Muscle layer of colon (tissue), 2 donors: ENCODE results near the gene BMI1.
"Not testable (repeated sequence)": the region's sequence is repeated elsewhere in the genome, so short reads cannot be mapped to it uniquely, and the experiment has no call there.

Source experiments
- H3K27ac ChIP-seq: one replicate; pipeline ENCODE4 v1.7.0; 2013; ENCODE audit warnings: low read depth, mild to moderate bottlenecking, low read length, moderate library complexity
- H3K27me3 ChIP-seq, 2 donors: one replicate each; pipeline ENCODE4 v1.7.0; 2013; ENCODE audit warnings: low read length in 2 of 2, mild to moderate bottlenecking in 2 of 2; ENCODE audit not compliant: insufficient read depth in 2 of 2, control insufficient read depth in 1 of 2
- H3K36me3 ChIP-seq: one replicate; pipeline ENCODE4 v1.7.0; 2013; ENCODE audit warnings: mild to moderate bottlenecking, low read length; ENCODE audit not compliant: insufficient read depth
- H3K4me1 ChIP-seq: one replicate; pipeline ENCODE4 v1.7.0; 2013; ENCODE audit warnings: mild to moderate bottlenecking, low read length; ENCODE audit not compliant: insufficient read depth
- H3K4me3 ChIP-seq, 2 donors: one replicate each; pipeline ENCODE4 v1.7.0; 2013; ENCODE audit warnings: low read length in 2 of 2, low read depth in 1 of 2, mild to moderate bottlenecking in 1 of 2, moderate library complexity in 1 of 2
- H3K9ac ChIP-seq: one replicate; pipeline ENCODE4 v1.7.0; 2013; ENCODE audit warnings: low read length
- H3K9me3 ChIP-seq: one replicate; pipeline ENCODE4 v1.7.0; 2013; ENCODE audit warnings: mild to moderate bottlenecking, low read length
- donor health status: abdominal sarcoma.
- donor health status: Adenocarcinoma of cecum.

Gene BMI1

DNA sequence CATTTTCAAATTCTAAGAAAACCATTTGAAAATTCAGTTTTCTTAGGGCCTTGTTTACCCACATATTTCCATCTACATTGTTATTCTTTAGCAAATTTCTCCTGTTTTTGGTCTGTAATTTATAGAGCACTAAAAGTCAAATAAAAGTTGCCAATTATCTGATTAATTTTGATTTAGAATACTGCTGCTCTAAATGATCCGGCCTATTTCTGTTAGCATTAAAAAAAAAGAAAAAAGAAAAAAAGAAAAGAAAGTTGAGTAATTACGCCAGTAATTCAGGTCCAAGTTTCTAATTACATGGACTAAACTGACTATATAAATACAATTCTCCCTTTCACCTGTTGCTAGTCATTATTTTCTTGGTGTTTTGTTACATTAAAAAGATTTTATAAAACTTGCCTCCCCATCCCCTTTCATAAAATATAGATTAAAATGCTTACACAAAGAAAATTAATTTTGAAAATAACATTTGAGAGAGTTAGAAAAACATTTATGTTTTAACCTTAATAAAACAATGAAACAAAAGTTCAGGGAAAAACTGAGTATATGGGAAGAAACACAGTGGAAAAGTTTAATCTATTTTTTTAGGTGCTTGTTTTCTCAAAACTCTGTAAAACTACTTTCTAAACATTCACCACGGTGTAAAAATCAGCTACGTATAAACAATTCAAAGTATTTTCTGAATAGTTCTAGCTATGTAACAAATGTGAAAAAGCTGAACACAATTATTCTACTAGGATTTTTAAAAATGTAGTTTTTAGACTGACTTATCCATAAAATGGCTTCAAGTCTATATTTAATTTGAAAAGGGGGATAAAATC is 11.5 kb upstream of the BMI1 start:
- Histone ChIP-seq H3K36me3 (no peaks in the 10 kb centered on the region), H3K4me1 (no peaks in the 10 kb centered on the region), H3K9ac (no peak overlapping the region), H3K4me3 (no peak overlapping the region), H3K27ac (no peak overlapping the region), H3K27me3 (no peaks in the 10 kb centered on the region), H3K9me3 (no peaks in the 10 kb centered on the region)

DNA sequence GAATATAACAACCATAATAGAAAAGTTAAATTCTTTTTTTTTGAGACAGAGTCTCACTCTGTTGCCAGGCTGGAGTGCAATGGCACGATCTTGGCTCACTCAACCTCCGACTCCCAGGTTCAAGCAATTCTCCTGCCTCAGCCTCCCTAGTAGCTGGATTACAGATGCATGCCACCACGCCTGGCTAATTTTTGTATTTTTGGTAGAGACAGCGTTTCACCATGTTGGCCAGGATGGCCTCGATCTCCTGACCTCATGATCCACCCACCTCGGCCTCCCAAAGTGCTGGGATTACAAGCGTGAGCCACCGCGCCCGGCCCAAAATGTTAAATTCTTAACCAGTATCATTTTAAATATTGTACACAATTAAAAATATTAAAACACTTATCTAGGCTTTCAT is 10.9 kb upstream of the BMI1 start:
- H3K4me3 ChIP-seq, H3K27me3 ChIP-seq, H3K9me3 ChIP-seq, H3K36me3 ChIP-seq, H3K4me1 ChIP-seq, H3K27ac ChIP-seq, H3K9ac ChIP-seq: not testable (repeated sequence)

DNA sequence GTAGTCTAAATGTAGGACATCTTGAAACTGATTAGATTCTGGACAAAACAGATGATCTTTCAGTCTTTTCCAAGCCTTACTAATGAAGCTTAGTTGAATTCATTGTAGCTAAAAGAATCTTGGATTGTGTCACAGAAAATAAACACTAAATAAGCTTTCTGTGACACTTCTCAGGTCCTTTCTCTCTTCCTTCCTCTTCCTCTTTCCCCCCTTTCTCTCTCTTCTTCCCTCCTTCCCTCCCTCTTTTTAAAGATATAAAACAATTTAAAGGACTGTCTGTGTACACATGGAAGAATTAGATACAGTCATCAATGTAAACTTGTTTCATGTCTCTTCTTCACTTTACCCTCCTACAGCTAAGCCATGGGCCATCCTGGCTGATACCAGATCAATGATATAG is 10.0 kb upstream of the BMI1 start:
- Histone ChIP-seq H3K27me3 (no peaks in the 10 kb centered on the region), H3K36me3 (no peaks in the 10 kb centered on the region), H3K27ac (no peak overlapping the region), H3K4me1 (peaks cover 8% of the 10 kb centered on the region), H3K4me3 (no peak overlapping the region), H3K9me3 (no peaks in the 10 kb centered on the region), H3K9ac (no peak overlapping the region)

DNA sequence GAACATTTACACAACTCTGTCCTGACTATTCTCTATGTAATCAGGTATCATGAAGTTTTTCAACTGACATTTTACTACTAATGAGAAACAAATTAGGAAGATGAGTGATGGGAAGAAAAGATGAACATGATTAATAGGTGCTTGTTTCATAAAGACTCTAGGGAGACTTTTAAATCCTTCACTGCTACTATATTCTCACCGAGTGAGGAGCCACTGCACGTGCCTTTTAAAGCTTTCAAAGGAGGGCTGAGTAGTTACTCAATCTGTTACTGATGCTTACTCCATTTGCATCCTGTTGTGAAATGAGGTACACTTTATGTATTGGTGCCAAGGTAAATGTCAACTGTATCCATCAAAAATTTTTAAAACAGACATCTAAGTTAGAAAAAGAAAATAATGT is 6.0 kb upstream of the BMI1 start:
- no peaks in the 10 kb centered on the region for H3K36me3 ChIP-seq

DNA sequence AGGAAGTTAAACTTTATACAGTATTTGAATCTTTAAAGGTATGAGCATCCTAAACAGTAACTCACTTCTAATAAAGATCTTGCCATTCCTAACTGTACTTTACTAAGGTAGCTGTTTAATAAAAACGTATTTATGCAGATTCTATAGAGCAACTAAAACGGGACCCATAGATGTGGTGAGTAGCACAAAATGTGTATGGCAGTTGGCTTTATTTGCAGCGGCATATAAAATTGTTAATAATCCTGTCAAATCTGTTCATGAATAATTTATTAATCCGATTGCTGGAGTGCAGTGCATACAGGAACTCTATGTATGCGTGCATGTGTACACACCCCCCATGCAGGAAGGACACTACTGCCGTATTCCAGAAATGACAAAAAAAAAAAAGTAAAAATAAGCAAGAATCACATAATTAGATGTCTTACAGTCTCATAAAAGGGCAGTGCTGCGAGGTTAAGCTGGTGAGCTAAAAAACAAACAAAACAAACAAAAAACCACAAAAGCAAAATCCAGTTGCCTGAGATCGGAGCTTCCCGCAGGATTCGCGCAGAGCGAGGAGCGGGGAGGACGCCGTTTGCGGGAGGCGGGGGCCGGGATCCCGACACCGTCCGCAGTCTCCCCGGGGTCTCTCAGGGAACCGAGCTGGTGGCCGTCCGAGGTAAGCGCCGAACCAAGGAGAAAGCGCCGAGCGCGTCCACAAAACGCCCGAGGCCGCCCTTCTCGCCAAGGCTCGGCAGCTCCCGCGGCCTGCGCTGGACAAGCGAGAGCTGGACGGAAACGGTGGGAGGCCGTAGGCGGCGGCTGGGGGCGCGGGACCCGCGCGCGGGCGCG is 5.2 kb upstream of the BMI1 start:
- Histone ChIP-seq H3K4me1 (peaks cover 37% of the 10 kb centered on the region), H3K4me3 (peak overlapping the region; percentile 87 to 98), H3K9ac (peak overlapping the region; percentile 88), H3K9me3 (no peaks in the 10 kb centered on the region), H3K27me3 (no peaks in the 10 kb centered on the region), H3K27ac (peak overlapping the region; percentile 87), H3K36me3 (no peaks in the 10 kb centered on the region)

More for the DNA sequence above, 6.0 kb upstream of the BMI1 start:
- H3K4me3 ChIP-seq: no peak overlapping the region
- H3K27ac ChIP-seq: no peak overlapping the region
- H3K4me1 ChIP-seq: peaks cover 33% of the 10 kb centered on the region
- H3K9me3 ChIP-seq: no peaks in the 10 kb centered on the region
- no peak overlapping the region for H3K9ac ChIP-seq
- no peaks in the 10 kb centered on the region for H3K27me3 ChIP-seq

DNA sequence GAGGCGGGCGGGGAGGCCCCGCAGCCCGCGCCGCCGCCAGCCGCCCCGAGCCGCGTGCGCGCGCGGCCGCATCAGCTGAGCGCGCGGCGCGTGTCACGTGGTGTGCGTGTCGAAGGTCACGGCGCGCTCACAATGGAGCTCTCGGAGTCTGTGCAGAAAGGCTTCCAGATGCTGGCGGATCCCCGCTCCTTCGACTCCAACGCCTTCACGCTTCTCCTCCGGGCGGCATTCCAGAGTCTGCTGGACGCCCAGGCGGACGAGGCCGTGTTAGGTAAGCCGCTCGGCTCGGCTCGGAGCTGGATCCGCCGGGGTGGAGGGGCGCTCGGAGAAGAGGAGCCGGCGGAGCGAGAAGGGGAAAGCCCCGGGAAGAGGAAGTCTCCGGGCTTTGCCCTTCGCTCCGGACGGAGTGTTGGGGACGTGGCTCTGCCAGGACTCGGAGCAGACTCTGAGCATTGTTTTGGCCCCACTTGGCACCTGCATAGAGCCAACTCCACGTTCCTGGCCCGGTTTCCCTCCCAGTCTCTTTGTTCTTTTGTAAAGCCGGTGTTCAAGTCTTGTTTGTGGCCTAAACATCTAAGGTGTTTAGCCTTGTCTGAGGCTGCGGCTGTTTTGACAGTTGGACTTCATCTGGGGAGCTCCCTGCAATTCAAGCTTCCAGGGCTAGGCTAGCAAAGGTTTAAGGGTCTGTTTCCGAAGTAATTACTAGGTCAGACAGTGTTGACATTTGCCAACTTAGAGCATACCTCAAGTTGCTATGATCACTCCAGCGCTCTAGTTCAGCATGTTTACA is 4.4 kb upstream of the BMI1 start, which contains the start of gene COMMD3:
COMMD3 (plus strand) TSS at position 103 of the 790 bp plus-strand sequence; CDS start at position 133, 30 bp downstream.
- H3K4me3 ChIP-seq: peak within 1 kb of the TSS; percentile 87 to 98
- H3K4me1 ChIP-seq: peaks cover 37% of the 10 kb centered on the region
- H3K27ac ChIP-seq: peak within 1 kb of the TSS; percentile 98
- no peaks in the 10 kb centered on the region for H3K27me3 ChIP-seq
- no peaks in the 10 kb centered on the region for H3K36me3 ChIP-seq
- peak within 1 kb of the TSS; percentile 98 for H3K9ac ChIP-seq
- H3K9me3 ChIP-seq: no peaks in the 10 kb centered on the region

DNA sequence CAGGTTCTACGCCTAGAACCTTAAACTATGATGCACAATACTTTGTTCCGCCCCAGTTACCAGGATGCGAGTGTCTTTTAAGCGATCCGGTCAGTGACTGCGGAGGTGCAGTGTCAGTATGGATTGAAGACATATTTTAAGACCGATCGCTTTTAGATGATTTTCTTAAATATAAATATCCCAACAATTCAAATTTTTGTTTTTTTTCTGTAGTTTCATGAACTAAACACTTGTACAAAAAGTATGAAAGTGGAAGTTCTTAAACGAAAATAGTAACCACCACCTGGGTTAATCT is 3.9 kb upstream of the BMI1 start:
- Histone ChIP-seq H3K27me3 (no peaks in the 10 kb centered on the region), H3K4me1 (peaks cover 37% of the 10 kb centered on the region), H3K27ac (peak overlapping the region; percentile 98), H3K36me3 (no peaks in the 10 kb centered on the region), H3K9me3 (no peaks in the 10 kb centered on the region), H3K4me3 (peak overlapping the region; percentile 75 to 98), H3K9ac (peak overlapping the region; percentile 98)

DNA sequence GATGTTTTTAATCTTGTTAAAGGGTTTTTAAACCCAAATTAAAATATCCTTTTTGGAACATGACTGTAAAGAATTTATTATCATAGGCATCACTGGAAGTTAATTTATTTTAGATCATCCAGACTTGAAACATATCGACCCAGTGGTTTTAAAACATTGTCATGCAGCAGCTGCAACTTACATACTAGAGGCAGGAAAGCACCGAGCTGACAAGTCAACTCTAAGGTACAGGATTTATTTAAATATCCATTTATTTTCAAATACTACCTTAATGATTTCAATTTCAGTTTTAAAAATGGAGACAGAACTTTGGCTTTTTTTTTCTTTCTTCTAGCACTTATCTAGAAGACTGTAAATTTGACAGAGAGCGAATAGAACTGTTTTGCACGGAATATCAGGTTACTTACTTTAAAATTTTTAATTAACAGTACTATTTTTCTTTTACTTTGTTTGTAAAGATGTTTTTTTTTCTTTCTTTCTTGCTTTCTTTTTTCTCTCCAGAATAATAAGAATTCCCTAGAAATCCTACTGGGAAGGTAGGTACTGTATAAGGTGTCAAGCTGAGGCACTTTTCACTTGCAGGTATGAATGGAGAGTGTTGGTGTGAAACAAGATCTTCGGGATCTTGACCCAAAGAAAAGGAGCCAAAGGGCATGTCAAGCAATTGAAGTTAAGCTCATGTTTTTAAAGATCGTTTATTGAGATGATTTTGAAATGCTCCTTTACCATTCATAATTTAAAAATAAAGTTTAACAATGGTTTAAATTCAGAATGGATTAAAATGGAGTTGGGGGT is 2.9 kb upstream of the BMI1 start:
- Histone ChIP-seq H3K9me3 (no peaks in the 10 kb centered on the region), H3K4me3 (no peak overlapping the region), H3K27ac (no peak overlapping the region), H3K9ac (no peak overlapping the region), H3K27me3 (peaks cover 0 to 3% of the 10 kb centered on the region in 2 donors), H3K4me1 (peaks cover 45% of the 10 kb centered on the region), H3K36me3 (no peaks in the 10 kb centered on the region)

DNA sequence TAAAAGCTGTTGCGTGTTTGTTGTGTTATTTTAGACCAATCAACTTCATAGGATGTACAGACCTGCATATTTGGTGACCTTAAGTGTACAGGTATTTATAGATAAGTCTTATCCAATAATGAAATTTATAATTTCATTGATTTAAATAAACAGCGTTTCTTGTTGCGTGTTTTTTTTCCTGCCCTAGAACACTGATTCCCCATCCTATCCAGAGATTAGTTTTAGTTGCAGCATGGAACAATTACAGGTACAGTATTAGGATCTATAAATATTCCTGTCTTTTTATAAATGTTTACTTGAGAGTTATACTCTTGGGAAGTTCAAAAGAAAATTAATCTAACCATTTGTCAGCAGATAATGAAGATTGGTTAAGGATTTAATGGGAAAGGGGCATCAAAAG is 2.1 kb upstream of the BMI1 start:
- Histone ChIP-seq H3K9me3 (no peaks in the 10 kb centered on the region), H3K27me3 (peaks cover 0 to 7% of the 10 kb centered on the region in 2 donors), H3K9ac (no peak overlapping the region), H3K4me3 (no peak overlapping the region), H3K4me1 (peaks cover 53% of the 10 kb centered on the region), H3K36me3 (no peaks in the 10 kb centered on the region), H3K27ac (no peak overlapping the region)

DNA sequence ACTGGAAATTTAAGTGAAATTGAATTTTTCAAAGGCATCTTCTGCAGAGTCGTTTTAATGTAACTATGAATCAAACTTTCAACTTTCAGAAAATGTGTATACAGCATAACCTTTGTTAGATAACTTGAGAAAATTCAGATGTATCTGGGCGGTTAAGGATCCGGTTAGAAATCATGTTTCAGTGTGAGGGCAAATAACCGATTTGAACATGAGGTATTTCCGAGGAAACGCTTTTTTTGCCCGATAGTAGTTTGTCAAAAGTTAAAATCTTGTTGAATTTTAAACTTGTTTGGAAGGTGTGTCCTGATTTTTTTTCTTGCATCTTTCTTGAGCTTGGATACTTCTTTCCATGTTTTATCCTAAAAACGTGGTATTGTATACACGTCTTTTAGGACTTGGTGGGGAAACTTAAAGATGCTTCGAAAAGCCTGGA is 1.3 kb upstream of the BMI1 start:
- H3K4me3 ChIP-seq: peak overlapping the region in 1 of 2 donors; percentile 53

More for the DNA sequence above, 1.3 kb upstream of the BMI1 start:
- Histone ChIP-seq H3K4me1 (peaks cover 61% of the 10 kb centered on the region), H3K27ac (peak overlapping the region; percentile 87), H3K36me3 (no peaks in the 10 kb centered on the region), H3K9ac (peak overlapping the region; percentile 58), H3K27me3 (peaks cover 0 to 7% of the 10 kb centered on the region in 2 donors), H3K9me3 (no peaks in the 10 kb centered on the region)
